DMS53 (cell line): ENCODE results near the gene DHX15.

Source experiments
- DNase-seq: peaks from one replicate; lab custom pipeline; 2025; lab: John Stamatoyannopoulos, UW

The DHX15 gene

DNA sequence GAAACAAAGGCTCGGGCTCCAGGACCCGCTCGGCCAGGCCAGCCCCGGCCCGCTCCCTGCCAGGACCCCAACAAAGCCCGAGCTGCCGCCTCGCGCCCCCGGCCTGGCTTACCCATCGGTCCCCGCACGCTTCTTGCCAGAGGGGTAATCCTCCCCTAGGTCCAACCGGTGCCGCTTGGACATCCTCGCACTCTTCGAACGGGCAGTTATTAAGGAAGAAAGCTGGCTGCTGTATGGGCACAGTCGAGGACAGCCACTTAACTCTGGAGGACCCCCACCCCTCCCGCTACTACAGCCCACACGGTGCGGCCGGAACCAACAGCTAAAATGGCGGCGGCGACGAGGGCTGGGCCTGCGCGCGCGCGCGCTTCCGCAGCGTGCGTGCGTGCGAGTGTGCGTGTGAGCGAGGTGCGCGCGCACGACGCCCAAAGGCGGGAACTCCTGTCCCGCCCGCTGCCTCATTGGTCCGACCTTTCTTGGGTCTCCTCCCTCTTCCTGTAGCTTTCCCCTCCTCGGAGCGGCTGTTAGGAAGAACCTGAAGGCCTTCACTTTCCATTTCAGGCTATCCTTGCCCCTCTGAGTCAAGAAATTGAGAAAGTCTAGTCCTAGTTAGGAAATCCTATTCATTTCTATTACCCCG is at the start of gene DHX15:
Gene DHX15 (minus strand): TSS at position 344 of the 640 bp plus-strand sequence. CDS start 161 bp downstream, at position 183.
- peak; percentile 100 for DNase-seq

DNA sequence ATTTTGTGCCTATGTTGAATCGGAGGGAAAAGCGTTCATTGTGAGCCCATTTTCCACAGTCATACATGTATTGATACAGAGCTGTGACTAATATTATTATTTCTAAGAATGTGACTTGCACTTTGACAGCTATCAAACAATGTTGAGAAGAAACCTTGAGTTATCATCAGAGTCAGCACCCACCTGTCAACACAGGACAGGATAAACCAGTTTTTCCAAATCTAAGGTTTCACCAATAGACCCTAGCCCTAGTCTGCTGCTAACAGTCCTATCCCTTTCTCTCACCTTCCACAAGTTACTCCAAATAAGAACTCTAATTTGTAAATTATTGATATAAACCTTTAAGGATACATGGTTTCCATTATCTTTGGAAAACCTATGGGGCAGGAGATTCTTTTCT is 47.7 kb upstream of the DHX15 start:
- DNase-seq: peak; percentile 78

DNA sequence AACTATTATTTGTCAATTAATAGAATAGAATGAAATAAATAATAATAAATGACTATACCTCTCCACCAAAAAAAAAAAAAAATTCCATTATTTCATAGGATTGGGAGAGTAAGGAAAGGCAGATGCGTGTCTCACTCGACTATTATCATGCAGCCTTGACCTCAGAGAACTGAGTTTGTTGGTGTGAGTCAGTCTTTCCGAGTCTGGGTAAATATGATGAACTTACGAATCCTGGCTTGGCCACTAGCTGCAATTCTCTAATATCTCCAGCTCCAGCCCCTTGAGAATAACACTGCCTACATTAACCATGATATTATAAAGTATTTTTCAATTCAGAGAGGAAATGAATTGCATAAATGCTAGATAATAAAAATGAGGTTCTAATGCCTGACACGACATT is 46.6 kb upstream of the DHX15 start:
- DNase-seq: no peak

DNA sequence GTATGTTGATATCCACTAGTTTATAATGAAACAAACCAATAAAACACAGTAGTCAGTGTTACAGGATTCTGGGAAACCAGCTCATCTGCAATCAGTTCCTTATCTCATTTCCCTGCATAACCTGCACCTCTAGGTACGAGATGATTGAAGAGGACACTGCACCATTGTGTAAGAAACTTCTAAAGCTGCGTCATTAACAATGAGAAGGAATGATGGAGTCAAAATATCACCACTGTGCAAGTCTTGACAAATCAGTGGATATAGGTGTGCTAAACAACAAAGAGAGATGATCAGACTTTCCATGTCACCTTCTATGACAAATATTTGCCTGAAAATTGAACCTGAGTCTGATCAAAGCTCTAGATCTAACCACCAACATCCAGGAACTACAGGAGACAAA is 40.7 kb upstream of the DHX15 start:
- no peak for DNase-seq

DNA sequence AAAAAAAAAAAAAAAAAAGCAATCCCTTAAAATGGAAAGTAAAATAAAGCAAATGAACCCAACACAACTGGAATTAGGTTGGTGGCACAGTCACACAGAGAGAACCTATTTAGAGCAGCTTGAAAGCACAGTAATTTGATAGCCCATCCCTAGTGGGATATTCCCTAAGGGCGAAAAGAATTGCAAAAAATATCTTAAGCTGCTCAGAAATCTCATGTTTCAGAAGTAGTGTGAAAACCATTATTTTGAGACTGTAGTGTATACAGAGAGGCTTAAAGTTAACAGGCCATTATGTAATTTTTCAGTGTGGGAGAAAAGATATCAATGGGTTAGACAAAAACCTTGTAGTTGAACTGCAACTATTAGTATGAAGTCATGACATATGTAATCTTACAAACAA is 40.0 kb upstream of the DHX15 start:
- no peak for DNase-seq

- no peak for DNase-seq
Observed at GRCh38 chr4:24622146-24622834, 37.9 kb upstream of the DHX15 start.

DNA sequence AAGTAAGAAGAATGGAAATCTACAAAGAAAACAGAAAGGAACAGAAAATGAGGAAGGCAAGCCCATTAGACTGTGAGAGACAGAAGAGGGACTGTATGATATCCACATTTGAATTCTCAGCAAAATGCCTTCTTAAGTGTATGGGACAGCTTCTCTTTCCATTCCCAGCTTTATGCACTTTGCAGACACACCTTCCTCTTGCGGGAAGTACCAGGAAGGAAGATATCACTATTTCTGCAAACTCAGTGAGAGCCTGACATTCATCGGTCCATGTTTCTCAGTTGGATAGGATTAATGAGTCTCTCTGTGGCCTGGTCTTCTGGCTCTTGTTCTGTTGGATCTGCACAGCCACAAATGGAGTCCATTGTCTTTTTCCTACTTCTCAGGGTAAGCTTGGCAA is 31.6 kb upstream of the DHX15 start:
- no peak for DNase-seq

DNA sequence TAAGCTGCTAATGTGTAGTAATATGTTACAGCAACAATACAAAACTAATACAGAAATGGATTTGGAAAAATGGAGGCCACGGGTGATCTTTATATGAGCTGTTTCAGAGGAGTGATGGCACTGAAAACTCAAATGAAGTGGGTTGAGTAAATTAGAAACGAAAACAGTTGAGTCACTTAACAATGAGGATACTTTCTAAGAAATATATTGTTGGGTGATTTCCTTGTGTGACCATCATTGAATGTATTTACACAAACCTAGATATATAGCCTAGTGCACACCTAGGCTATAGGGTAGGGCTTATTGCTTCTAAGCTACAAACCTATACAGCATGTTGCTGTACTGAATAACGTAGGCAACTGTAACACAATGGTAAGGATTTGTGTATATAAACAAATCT is 30.5 kb upstream of the DHX15 start:
- DNase-seq: no peak

GRCh38 chr4:24613502-24613901 is 29.1 kb upstream of the DHX15 start:
- DNase-seq: no peak

DNA sequence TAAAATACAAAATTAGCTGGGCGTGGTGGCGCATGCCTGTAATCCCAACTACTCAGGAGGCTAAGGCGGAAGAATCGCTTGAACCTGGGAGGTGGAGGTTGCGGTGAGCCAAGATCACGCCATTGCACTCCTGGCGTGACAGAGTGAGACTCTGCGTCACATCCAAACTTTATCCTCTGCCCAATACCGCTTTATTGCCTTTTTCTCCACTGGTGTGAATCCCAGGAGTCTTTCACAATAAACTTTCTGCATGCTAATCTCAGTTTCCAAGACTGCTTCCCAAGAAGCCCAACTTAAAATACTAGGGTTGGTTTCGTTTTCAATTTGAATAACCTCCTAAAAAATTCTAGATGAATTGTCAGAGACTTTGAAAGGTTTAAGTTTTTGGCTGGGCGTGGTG is 27.2 kb upstream of the DHX15 start:
- no peak for DNase-seq

DNA sequence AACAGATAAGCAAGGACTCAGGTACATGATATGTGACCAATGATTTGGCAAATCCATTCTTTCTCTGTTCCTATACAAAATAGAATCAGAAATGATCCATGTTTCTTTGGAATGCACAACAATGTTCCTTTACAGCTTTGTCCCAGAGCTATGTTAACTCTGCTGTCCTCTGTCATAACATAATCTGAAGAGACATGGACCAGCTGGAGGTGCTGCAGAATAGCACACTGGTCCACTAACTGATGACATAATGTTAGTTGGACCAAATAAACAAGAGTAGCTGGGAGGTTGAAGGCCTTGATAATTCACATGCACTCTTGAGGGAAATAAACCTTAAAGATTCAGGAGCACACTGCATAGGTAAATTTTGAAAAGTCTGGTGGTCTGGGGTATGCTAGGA is 23.0 kb upstream of the DHX15 start:
- DNase-seq: peak; percentile 26

DNA sequence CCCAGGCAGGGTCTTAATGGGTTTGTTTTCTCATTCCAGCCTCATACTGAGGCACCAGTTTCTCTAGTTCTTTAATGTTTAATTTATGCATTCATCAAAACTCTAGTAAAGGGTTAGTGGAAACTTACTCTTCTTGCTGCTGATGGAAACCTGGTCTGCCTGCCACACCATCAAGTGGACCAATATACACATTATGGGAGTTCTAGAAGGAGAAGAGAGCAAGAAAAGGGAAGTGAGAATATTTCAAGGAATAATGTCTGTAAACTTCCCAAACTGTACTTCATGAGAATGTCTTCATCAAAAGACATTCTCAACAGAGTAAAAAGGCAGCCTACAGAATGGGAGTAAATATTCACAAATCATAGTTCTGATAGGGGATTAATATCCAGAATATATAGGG is 20.9 kb upstream of the DHX15 start:
- DNase-seq: no peak

- peak; percentile 56 for DNase-seq
Observed at GRCh38 chr4:24604558-24605214, 20.3 kb upstream of the DHX15 start.

GRCh38 chr4:24603343-24603742 is 19.0 kb upstream of the DHX15 start:
- no peak for DNase-seq

GRCh38 chr4:24601121-24601520 is 16.8 kb upstream of the DHX15 start:
- DNase-seq: no peak

- no peak for DNase-seq
Observed at GRCh38 chr4:24599275-24599674, 14.9 kb upstream of the DHX15 start.

DNA sequence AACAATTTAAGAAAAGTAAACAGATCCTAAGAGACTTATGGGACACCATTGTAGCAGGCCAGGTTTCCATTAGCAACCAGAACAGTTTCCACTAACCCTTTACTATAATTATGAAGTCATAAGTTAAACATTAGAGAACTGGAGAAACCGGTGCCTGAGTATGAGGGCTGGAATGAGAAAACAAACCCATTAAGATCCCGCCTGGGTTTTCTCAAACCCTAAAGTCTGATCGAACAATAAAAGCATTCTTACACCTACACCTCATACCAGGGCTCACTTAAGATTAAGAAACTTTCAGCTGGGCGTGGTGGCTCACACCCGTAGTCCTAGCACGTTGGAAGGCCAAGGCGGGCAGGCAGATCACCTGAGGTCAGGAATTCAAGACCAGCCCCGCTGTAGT is 13.7 kb upstream of the DHX15 start:
- peak; percentile 98 for DNase-seq

- peak; percentile 70 for DNase-seq
Observed at GRCh38 chr4:24595659-24596058, 11.3 kb upstream of the DHX15 start.

DNA sequence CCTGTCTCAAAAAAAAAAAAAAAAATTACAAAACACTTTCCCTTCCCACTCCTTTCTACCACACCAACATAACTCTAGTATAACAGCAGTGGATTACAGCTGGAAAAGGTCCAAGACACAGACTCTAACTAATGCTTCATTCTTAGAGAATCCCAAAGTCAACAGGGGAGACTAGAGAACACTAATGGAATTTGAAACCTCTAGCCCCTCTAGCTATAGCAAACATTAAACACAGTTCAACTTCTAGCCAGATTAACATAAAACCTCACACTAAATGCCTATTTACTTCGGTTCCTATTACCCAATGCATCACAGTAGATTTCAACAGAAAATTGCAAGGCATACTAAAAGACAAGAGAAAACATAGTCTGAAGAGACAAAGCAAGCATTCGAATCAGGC is 10.5 kb upstream of the DHX15 start:
- peak; percentile 28 for DNase-seq

DNA sequence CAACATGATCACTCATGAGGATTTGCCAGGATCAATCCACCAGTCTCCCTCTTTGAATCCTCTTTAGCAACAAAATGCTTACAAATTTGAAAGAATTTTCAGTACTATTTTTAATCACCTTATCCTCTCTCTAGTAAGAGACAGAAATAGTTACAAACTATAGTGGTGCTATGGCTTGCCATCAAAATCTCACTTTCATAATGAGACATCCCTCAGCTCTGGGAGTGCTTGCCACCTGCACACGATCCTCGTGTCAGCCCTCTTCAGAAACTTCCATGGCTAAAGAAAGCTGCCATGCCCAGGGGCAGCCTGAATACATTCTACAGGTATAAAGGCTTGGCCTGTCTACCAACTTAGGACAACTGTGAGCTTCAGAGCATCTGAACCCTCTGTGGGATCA is 5.1 kb upstream of the DHX15 start:
- no peak for DNase-seq

GRCh38 chr4:24588216-24588954 is 4.0 kb upstream of the DHX15 start:
- no peak for DNase-seq

DNA sequence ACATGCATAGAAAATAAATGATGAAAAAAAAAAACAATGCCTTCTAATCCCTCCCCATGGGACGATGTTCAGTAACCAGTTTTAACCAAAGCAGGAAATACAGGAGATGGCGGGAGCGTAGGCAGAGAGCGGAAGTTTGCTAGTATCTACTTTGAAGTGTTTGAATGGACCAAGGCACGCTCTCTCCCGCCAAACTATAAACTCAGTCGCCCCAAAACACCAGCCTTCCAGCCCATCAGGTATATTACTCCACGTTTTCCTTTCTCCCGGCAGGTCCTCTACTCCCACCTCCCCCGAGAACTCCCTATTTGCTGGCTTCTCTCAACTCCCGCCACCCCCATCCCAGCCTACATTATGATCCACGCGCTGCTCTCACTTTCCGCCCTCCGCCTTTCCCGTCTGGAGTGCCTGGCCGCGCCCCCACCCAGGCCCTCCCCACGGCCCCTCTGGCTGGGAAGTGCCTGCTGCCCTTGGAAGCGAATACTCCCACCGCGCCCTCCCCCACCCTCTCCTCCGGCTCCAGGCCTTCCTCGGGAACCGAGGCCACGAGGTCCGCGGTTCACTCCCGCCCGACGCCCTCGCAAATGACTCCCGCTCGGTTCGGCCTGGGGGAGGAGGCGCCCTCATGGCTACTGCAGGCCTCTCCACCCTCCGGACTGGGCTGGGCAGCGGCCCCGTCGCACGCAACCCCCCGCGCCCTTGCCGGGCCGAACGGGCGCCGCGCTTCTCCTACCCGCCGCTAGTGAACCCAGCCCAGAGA is 723 bp downstream of the DHX15 start:
- peak; percentile 92 for DNase-seq
